Mononuclear cell (primary cell): ENCODE data around the gene PGAM5. TPM values are rescaled to one million over a fixed set of nuclear protein-coding genes. Genes with fewer than 3 reads are reported as not detected.
"Not testable (repeated sequence)": the region's sequence is repeated elsewhere in the genome, so short reads cannot be mapped to it uniquely, and the experiment has no call there.

Experiments used
- H3K27me3 ChIP-seq: 2 replicates; pipeline ENCODE4 v1.6.0; 2011; ENCODE audit warnings: low read length, control low read depth; ENCODE audit not compliant: insufficient read depth
- H3K4me1 ChIP-seq: 2 replicates; pipeline ENCODE4 v1.5.1; 2011; ENCODE audit warnings: mild to moderate bottlenecking, low read length, control low read depth; ENCODE audit not compliant: insufficient read depth
- H3K4me3 ChIP-seq: 2 replicates; pipeline ENCODE4 v1.5.1; 2011; ENCODE audit warnings: mild to moderate bottlenecking, low read length, moderate library complexity
- H3K9me3 ChIP-seq: 2 replicates; pipeline ENCODE4 v1.5.1; 2011; ENCODE audit warnings: low read depth, mild to moderate bottlenecking, control low read depth, low read length
- total RNA-seq: library from RNA; depleted of rRNA; stranded (reverse); fragments of >200 nt; gene quantifications from one replicate; pipeline ENCODE4 v1.2.3, GENCODE V29; 2012

The PGAM5 gene
- total RNA-seq, 1 donor = 13.9 TPM

DNA sequence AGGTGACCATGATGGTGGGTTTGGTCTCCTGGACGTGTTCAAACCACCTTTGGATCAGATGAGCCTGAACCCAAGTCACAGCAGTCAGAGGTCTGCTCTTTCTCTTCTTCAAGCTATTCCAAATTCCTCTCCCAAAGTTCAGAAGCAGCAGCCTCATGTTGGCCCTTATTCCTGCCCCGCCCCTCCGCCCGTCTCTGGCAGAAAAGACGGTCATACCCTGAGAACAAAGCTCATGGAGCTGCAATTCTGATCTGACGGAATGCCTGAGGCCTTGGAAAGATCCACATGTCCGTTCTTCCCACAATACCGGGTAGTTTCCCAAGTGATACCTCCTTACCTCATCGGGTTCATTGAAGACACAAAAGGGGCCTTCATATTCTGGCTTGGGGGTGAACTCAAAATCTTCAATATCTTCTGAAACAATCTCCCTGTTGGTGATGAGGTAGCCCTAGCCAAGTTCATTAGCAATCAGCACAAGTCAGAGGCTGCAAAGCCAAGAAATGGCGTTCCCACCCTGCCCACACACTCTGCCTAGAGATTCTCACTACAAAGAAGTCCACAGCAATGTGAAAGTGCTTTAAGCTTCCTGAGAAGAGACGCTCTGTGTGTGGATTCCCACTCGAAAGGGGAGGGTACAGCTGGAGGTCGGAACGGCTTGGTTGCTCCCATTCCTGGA lies 34.7 kb upstream of the PGAM5 start:
- no peaks in the 10 kb centered on the region for H3K27me3 ChIP-seq
- H3K9me3 ChIP-seq = no peaks in the 10 kb centered on the region
- H3K4me1 ChIP-seq = no peaks in the 10 kb centered on the region
- no peak overlapping the region for H3K4me3 ChIP-seq

DNA sequence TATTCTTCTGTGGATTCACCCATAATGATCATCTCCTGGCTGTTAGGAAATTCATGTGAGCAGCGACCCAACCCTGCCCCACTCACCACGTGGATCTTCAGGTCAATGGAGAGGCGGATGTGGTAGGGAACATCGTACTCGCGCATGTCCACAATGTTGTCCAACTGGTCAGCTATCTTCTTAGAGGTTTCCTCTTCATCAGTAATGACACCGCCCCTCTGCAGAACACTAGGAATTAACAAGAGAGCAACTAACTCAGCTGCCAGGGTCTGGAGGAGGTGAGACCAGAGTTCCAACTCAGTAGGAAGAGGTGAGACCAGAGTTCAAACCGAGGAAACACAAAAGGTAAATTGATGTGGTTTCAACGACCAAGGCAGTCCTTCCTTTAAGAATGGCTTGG lies 33.1 kb upstream of the PGAM5 start:
- H3K4me3 ChIP-seq = no peak overlapping the region
- no peaks in the 10 kb centered on the region for H3K27me3 ChIP-seq
- H3K4me1 ChIP-seq = no peaks in the 10 kb centered on the region
- no peaks in the 10 kb centered on the region for H3K9me3 ChIP-seq

GRCh38 chr12:132685400-132685799 lies 25.2 kb upstream of the PGAM5 start:
- H3K4me3 ChIP-seq = no peak overlapping the region
- H3K4me1 ChIP-seq = peaks cover 14% of the 10 kb centered on the region
- H3K9me3 ChIP-seq = no peaks in the 10 kb centered on the region
- H3K27me3 ChIP-seq = no peaks in the 10 kb centered on the region

DNA sequence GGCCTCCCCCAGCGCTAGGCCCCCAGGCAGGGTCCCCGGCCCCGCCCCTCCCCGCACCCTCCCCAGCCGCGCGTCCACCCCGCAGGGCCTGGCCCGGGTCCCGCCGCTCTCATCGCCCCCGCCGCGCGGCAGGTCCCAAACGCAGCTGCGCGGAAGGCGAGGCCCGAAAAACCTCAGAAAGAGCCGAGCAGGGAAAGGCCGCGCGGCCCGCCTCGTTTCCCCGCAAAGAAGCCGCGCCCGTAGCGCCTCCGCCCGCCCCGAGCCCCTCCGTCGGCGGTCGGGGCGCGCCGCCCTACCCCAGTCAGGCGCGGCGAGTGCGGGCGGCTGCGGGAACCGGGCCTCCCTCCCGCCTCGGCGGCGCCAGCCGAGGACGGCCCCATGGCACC lies 23.8 kb upstream of the PGAM5 start:
- H3K27me3 ChIP-seq = no peaks in the 10 kb centered on the region
- peak overlapping the region; percentile 63 for H3K4me3 ChIP-seq
- H3K9me3 ChIP-seq = no peaks in the 10 kb centered on the region
- H3K4me1 ChIP-seq = peaks cover 14% of the 10 kb centered on the region

DNA sequence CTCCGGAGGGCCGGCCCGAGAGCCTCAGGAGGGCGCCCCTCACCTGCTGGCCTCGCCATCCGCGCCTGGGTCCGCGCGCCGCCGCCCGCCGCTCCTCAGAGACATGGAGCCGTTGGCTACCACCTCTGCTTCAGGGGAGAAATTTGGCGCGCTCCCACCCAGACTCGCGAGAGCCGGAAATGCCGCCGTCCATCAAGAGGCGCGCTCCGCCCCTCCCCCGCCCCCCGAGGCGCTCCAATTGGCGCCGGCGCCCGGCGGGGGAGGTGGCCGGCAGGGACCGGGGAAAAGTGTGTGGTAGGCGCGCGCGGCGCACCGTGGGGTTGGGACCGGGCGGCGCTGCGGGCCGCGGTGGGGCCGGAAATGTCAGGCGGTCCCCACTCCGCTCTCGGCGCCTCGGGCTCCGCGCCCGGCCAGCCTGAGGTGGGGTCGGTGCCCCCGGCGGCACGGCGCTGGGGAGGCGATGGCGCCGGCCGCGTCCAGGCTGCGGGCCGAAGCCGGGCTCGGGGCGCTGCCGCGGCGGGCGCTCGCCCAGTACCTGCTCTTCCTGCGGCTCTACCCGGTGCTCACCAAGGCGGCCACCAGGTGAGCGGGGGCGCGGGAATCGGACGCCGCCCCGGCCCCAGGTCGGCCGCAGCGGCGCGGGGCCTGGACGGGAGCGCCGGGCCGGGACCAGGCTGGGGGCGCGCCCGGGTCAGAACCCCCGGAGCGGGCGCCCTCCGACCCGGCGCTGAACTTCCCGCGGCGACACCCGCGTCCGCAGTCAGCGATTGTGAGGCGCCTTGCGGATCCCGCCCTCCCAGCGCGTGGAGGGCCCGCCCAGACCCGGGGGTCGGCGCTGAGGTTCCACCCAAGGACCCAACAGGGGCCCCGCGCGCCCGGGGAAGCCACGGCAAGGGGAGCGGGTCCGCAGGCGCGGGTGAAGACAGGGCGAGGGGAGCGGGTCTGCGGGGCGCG lies 23.2 kb upstream of the PGAM5 start, which contains the start of the genes POLE and PXMP2:
POLE (minus strand) TSS at position 132 of the 954 bp plus-strand sequence; CDS start at position 105, 27 bp downstream.
PXMP2 (plus strand) TSS at position 377 of the 954 bp plus-strand sequence; CDS start at position 461, 84 bp downstream.
- H3K9me3 ChIP-seq = no peaks in the 10 kb centered on the region
- no peaks in the 10 kb centered on the region for H3K27me3 ChIP-seq
- peak within 1 kb of the TSS; percentile 63 for H3K4me3 ChIP-seq
- peaks cover 14% of the 10 kb centered on the region for H3K4me1 ChIP-seq

- H3K4me3 ChIP-seq = no peak overlapping the region
- H3K9me3 ChIP-seq = no peaks in the 10 kb centered on the region
Observed at GRCh38 chr12:132689227-132689626, 21.4 kb upstream of the PGAM5 start.

DNA sequence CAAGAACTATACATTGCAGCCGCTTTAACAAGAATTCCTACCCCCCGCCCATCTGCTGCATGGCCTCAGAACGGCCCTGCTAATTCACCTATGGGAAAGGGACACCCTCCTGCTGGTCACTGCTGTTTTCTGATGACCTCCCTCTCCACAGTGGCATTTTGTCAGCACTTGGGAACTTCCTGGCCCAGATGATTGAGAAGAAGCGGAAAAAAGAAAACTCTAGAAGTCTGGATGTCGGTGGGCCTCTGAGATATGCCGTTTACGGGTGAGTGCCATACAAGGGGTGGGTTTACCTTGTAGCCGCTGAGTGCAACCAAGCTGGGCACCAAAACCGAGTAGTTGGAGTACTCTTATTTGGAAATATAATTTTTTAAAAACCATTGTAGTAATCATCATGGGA lies 20.5 kb upstream of the PGAM5 start:
- Histone ChIP-seq H3K4me3 (no peak overlapping the region), H3K9me3 (no peaks in the 10 kb centered on the region), H3K4me1 (peaks cover 14% of the 10 kb centered on the region), H3K27me3 (no peaks in the 10 kb centered on the region)

More at GRCh38 chr12:132689227-132689626, 21.4 kb upstream of the PGAM5 start:
- Histone ChIP-seq H3K4me1 (peaks cover 14% of the 10 kb centered on the region), H3K27me3 (no peaks in the 10 kb centered on the region)

GRCh38 chr12:132692030-132692429 lies 18.6 kb upstream of the PGAM5 start:
- not testable (repeated sequence) for H3K9me3 ChIP-seq, H3K4me1 ChIP-seq, H3K27me3 ChIP-seq, H3K4me3 ChIP-seq

DNA sequence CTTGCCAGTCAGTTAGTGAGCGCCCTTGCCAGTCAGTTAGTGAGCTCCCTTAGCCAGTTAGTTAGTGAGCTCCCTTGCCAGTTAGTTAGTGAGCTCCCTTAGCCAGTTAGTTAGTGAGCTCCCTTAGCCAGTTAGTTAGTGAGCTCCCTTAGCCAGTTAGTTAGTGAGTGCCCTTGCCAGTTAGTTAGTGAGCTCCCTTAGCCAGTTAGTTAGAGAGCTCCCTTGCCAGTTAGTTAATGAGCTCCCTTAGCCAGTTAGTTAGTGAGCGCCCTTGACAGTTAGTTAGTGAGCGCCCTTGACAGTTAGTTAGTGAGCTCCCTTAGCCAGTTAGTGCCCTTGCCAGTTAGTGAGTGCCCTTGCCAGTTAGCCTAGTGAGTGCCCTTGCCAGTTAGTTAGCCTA lies 15.8 kb upstream of the PGAM5 start:
- H3K9me3 ChIP-seq, H3K4me3 ChIP-seq, H3K4me1 ChIP-seq, H3K27me3 ChIP-seq: not testable (repeated sequence)

- Histone ChIP-seq H3K4me1 (no peaks in the 10 kb centered on the region), H3K4me3 (no peak overlapping the region), H3K27me3 (no peaks in the 10 kb centered on the region), H3K9me3 (no peaks in the 10 kb centered on the region)
Observed at GRCh38 chr12:132695431-132695830, 15.2 kb upstream of the PGAM5 start.

DNA sequence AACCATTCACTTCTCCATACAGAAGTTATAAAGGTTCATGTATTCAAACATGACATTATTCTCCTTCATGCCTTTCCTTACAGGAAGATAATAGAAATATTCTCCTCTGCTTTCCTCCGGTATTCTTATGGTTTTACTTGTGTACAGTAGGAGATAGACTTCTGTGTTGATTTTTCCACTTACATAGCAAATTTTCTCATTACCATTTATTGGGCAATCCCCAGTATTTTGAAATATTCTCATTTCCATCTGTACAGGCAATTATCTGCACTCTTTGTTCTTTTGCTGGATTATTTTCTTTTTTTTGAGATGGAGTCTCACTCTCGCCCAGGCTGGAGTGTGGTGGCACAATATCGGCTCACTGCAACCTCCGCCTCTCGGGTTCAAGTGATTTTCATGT lies 12.3 kb upstream of the PGAM5 start:
- H3K9me3 ChIP-seq = no peaks in the 10 kb centered on the region
- H3K4me3 ChIP-seq = no peak overlapping the region
- H3K4me1 ChIP-seq = no peaks in the 10 kb centered on the region
- H3K27me3 ChIP-seq = no peaks in the 10 kb centered on the region

- no peaks in the 10 kb centered on the region for H3K27me3 ChIP-seq
- no peaks in the 10 kb centered on the region for H3K9me3 ChIP-seq
- no peaks in the 10 kb centered on the region for H3K4me1 ChIP-seq
- no peak overlapping the region for H3K4me3 ChIP-seq
Observed at GRCh38 chr12:132700212-132700822, 10.3 kb upstream of the PGAM5 start.

- no peaks in the 10 kb centered on the region for H3K27me3 ChIP-seq
- H3K4me1 ChIP-seq = no peaks in the 10 kb centered on the region
- no peaks in the 10 kb centered on the region for H3K9me3 ChIP-seq
- H3K4me3 ChIP-seq = no peak overlapping the region
Observed at GRCh38 chr12:132702640-132703039, 8.0 kb upstream of the PGAM5 start.

DNA sequence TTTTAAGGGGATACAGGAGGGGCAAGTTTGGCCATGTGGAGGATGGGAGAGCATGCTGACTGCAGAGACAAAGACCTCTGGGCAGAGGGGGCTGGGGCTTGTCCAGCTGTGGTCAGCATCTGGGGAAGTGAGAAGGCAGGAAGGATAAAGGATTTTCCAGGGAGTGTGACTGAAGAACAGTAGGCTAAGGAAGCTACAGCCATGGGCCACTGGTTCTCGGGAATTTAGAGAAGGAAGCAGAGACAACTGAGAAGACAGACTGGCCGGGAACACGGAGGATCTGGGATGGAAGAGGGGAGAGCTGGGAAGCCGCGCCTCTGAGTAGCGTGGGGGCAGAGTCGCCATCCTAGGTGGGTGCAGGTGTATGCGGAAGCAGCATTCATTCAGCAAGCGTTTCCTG lies 7.0 kb upstream of the PGAM5 start:
- no peaks in the 10 kb centered on the region for H3K9me3 ChIP-seq
- no peak overlapping the region for H3K4me3 ChIP-seq
- H3K27me3 ChIP-seq = no peaks in the 10 kb centered on the region
- no peaks in the 10 kb centered on the region for H3K4me1 ChIP-seq

DNA sequence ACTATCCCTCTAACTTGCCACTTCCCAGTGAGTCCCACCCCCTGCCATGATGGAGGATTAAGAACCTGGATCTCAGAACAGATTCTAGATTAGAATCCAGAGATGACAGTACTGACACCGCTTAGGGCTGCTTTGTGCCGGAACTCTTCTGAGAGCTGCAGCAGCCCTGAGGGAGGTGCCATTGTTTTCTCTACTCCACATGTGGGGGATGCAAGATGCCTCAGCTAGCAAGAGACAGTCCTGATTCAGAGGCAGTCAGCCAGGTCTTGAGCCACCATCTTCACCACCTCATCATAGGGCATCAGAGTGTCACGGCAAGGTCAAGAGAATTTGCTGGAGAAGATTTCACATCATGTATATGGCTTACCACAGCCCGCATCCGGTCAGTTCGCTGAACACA lies 3.4 kb upstream of the PGAM5 start:
- H3K4me1 ChIP-seq = peaks cover 20% of the 10 kb centered on the region
- H3K4me3 ChIP-seq = no peak overlapping the region
- no peaks in the 10 kb centered on the region for H3K27me3 ChIP-seq
- no peaks in the 10 kb centered on the region for H3K9me3 ChIP-seq
